GM19468 (cell line): Measurements from ENCODE around the gene KCNH1.

Source experiments
- ATAC-seq: cut with Tn5 transposase; IDR thresholded peaks from one replicate; pipeline ENCODE4 v1.9.1; 2021; ENCODE audit warnings: mild to moderate bottlenecking, moderate library complexity, moderate number of reproducible peaks; ENCODE audit not compliant: unreplicated experiment; ENCODE audit errors: extremely low read depth

Gene KCNH1

GRCh38 chr1:210775289-210775688 is 358.7 kb downstream of the KCNH1 start:
- ATAC-seq, result no peak

GRCh38 chr1:210773450-210773849 is 360.5 kb downstream of the KCNH1 start:
- no peak for ATAC-seq

DNA sequence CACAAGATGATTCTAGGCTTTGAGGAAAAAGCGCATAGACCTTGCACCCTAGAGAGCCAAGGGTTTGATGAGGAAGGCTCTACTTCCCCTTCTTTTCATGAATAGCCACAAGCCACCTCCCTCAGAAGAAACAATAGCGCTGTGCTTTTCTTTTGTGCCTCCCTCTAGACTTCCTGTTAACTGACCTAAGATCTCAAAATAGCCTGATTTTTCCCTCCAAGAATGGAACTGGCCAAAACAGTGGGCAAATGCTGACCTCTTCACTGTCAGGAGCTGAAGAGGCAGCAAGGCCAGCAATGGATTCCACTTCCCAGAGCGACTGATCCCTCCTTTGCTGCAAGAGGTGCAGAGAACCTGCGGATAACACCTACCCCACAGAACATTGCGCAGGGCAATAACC is 362.8 kb downstream of the KCNH1 start:
- ATAC-seq, result no peak

DNA sequence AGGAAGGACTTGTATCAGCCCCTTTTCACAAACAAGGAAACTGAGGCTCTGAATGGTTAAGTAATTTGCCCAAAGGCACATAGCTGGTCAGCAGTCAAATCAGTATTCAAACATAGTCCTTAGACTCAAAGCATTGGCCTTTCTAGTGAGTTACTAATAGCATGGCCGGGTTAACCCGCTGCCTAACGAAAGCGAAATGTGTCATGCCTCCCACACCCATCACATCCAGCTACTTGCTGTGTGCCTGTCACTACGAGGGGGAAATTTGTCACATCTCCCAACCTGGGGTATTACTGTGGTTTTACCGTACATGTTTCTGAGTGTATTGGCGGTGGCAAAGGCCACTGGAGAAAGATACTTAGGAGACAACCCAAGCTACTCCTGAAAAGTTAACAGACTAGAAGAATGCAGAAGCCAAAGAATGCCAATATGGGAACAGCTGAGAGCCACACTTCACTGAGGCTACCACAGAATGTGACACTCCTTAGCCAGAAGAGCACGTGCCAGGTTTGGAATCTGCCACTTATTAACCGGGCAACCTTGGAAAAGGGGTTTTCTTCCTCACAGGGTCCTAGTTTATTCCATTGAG is 363.5 kb downstream of the KCNH1 start:
- ATAC-seq, result no peak

- ATAC-seq, result no peak
Observed at GRCh38 chr1:210769473-210769872, 364.5 kb downstream of the KCNH1 start.

- ATAC-seq, result no peak
Observed at GRCh38 chr1:210764536-210764935, 369.4 kb downstream of the KCNH1 start.

GRCh38 chr1:210758761-210759160 is 375.2 kb downstream of the KCNH1 start:
- no peak for ATAC-seq

DNA sequence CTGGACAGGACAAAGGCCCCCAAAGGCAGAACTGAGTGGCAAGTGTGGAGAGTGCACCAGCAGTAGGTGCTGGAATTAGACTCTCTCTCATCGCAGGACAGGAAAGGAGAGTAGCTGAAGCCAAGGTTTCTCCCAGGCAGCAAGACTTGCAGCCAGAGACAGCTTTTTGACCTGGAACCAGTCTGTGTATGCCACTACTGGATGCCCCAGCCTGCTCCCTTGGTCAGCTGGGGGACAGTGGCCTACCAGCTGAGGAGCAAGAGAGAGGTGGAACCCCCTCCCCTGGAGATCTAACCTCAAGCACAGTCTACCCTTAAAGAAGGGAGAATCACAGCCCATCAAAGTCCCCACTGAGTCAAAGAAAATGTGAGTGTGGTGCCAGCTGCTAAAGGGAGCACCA is 375.7 kb downstream of the KCNH1 start:
- no peak for ATAC-seq

DNA sequence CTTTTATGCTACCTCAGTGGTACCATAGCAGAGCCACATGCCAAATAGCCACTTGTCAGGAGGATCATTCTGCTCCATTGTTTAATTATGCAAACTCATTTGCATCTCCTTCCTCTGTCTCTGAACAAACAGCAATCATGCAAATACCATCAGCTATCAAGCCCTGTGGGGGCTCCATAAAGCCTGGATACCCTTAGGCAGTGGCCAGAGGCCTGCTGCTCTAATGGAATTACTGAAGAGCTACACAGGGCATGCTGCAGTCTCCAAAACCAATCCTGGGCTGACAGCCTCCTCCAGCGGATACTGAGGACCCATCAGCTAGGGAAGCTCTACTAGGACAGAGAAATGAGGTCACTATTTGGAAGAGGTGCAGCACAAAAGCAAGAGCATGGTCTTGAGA is 376.3 kb downstream of the KCNH1 start:
- ATAC-seq, result no peak

DNA sequence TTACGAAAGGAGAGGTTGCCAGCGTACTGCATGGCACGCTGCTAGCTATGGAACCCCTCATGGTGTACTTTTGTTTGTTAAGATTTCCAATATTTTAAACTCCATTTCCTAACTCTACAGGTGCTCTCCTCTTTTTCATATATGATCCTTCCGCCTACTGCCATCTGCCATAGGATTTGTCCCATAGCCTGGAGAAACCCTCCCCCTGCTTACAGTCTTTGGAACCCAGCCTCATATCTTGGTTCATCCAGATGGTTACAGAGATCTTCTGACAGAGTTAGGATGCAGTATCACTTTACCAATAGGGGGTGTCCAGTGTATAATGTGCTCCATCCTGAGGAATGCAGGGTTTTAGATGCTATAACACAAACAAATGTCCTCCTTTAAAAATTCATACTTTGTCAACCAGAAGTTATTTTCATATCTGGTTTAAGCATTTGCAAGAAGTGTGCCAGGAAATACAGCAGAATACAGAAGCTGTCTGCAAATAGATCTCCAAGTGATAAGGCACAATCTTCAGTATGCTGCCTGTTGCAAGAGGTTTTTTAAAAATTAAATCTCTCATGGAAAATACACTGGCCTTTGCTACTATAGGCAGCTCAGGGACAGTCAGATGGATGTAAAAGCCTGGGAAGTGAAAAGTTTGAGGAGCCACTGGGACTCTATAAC is 377.8 kb downstream of the KCNH1 start:
- no peak for ATAC-seq

DNA sequence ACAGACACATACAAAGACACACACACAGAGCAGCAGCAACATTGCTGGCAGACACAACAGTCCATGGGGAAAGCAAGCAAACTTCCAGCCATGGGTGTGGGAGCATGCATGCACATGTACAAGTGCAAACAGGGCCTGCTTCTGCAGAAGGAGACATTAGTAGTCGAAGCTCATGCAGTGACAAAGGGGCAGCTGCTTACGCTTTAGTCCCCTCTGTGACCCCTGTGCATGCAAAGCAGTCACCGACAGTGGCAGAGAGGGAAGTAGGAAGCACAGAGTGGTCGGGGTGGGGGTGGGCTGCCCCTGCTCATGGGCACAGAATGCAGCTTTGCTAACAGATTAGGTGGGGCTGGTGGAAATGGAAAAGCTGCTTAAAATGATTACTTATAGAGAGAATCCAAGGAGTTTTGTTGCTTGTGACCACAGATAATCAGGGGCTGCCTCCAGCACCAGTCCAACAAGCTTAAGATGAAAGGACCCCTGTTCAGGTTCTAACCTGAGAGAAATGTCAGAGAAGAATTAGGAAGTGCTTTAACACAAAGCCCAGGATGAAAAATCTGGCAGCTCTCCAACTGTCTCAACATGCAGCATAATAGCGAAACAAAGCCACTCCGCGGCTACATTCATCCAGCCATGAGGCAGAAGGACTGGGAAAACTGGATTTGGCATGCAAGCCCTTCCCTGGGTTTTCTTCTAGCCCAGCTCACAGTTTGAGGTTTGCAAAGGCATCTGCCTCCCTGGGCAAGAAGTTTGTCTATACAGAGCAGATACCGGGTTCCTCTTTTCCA is 378.9 kb downstream of the KCNH1 start:
- ATAC-seq, result no peak

GRCh38 chr1:210751911-210752310 is 382.0 kb downstream of the KCNH1 start:
- ATAC-seq, result no peak

- no peak for ATAC-seq
Observed at GRCh38 chr1:210750468-210750867, 383.5 kb downstream of the KCNH1 start.

- no peak for ATAC-seq
Observed at GRCh38 chr1:210748796-210749195, 385.2 kb downstream of the KCNH1 start.

DNA sequence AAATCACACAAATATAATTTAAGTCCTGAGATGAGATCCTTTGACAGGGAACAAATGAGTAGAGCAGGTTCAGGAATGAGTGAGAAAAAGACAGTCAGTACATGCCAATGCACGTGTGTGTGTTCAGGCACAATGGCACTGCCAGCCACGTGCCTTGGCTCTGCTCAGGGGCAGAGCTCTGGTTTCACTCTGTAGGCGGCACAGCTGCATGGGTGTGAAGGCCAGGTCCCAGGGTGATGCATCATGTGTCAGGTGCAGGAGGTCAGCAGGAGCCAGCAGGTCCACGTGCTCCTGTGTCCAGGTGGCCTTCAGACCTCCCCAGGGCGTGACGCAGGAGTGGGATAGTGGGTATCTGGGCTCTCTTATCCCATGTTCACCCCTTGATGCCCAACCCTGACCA is 386.1 kb downstream of the KCNH1 start:
- no peak for ATAC-seq

GRCh38 chr1:210747112-210747511 is 386.8 kb downstream of the KCNH1 start:
- ATAC-seq, result no peak

DNA sequence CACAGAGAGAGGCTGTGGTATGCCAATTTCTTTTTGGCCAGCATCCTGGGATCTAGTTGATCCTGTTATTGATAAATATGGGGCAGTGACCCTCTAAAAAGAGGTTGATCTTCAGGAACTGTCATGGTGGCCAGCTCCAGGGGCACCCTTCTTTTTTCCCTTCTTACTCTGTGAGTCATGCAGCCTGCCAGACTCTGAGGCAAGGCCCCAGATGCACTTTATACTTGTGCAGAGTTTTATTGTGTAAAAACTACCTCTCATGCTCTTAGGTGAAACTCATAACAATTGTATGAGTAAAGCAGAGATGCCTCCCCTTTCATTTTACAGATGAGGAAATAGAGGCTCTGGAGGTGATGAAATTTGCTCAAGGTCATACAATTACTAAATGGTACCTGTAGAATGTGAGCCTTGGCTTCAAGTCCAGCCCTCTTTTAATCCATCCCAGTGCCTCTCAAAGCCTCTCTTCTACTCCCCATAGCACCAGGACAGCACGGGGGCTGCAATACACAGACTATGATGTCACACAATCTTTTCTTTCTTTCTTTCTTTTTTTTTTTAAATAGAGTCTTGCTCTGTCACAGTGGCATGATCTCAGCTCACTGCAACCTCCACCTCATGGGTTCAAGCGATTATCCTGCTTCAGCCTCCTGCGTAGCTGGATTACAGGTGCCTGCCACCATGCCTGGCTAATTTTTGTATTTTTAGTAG is 387.8 kb downstream of the KCNH1 start:
- ATAC-seq, result no peak

- no peak for ATAC-seq
Observed at GRCh38 chr1:210743038-210743437, 390.9 kb downstream of the KCNH1 start.

- ATAC-seq, result no peak
Observed at GRCh38 chr1:210741564-210741963, 392.4 kb downstream of the KCNH1 start.

GRCh38 chr1:210739627-210740026 is 394.3 kb downstream of the KCNH1 start:
- ATAC-seq, result no peak

- ATAC-seq, result no peak
Observed at GRCh38 chr1:210738256-210738655, 395.7 kb downstream of the KCNH1 start.
